HepG2 (cell line): ENCODE data around the gene HOMEZ. TPM values are rescaled to one million over a fixed set of nuclear protein-coding genes. Genes with fewer than 3 reads are reported as not detected.

ENCODE experiments used
- ATRX ChIP-seq: sonication (generic); formaldehyde crosslinking; IDR thresholded peaks from 2 replicates; pipeline ENCODE4 v1.4.0; 2020; ENCODE audit warnings: missing genetic modification reagents, borderline replicate concordance
- HMG20A ChIP-seq: IDR thresholded peaks from 2 replicates; pipeline ENCODE4 v1.6.1; 2016; ENCODE audit warnings: borderline replicate concordance
- HMGA1 ChIP-seq: sonication (generic); formaldehyde crosslinking; conservative IDR thresholded peaks from 2 replicates; pipeline ENCODE4 v1.4.0; 2020; ENCODE audit warnings: missing genetic modification reagents
- MAFG ChIP-seq: sonication (generic); formaldehyde crosslinking; IDR thresholded peaks from 2 replicates; pipeline ENCODE4 v1.5.1; 2020; ENCODE audit warnings: mild to moderate bottlenecking, missing genetic modification reagents
- MEF2D ChIP-seq: sonication (generic); formaldehyde crosslinking; IDR thresholded peaks from 2 replicates; pipeline ENCODE4 v1.5.1; 2020; ENCODE audit warnings: mild to moderate bottlenecking, missing genetic modification reagents
- MZF1 ChIP-seq: sonication (generic); formaldehyde crosslinking; IDR thresholded peaks from 2 replicates; pipeline ENCODE4 v1.8.1; 2023; ENCODE audit warnings: mild to moderate bottlenecking, missing genetic modification reagents, borderline replicate concordance
- PHF8 ChIP-seq: sonication (generic); formaldehyde crosslinking; IDR thresholded peaks from 2 replicates; pipeline ENCODE4 v1.5.0; 2020; ENCODE audit warnings: missing genetic modification reagents
- PRPF4 ChIP-seq: fragments of 200-400 bp; formaldehyde crosslinking; IDR thresholded peaks from 2 replicates; pipeline ENCODE4 v1.6.1; 2016; ENCODE audit warnings: low read length, low read depth; ENCODE audit not compliant: poor library complexity, severe bottlenecking
- SETDB1 ChIP-seq: sonication (generic); formaldehyde crosslinking; IDR thresholded peaks from 2 replicates; pipeline ENCODE4 v1.5.1; 2020; ENCODE audit warnings: missing genetic modification reagents, mild to moderate bottlenecking, borderline replicate concordance
- ZBTB38 ChIP-seq: sonication (generic); formaldehyde crosslinking; IDR thresholded peaks from 2 replicates; pipeline ENCODE4 v1.5.1; 2020; ENCODE audit warnings: mild to moderate bottlenecking, missing genetic modification reagents
- ZBTB42 ChIP-seq: sonication (generic); formaldehyde crosslinking; IDR thresholded peaks from 2 replicates; pipeline ENCODE4 v1.5.0; 2020; ENCODE audit warnings: mild to moderate bottlenecking, missing genetic modification reagents
- ZFP36 ChIP-seq: fragments of 150-350 bp; IDR thresholded peaks from 2 replicates; pipeline ENCODE4 v1.6.1; 2018; ENCODE audit warnings: borderline replicate concordance, low read length, low read depth; ENCODE audit not compliant: partially characterized antibody
- ZNF224 ChIP-seq: sonication (generic); formaldehyde crosslinking; IDR thresholded peaks from 2 replicates; pipeline ENCODE4 v1.5.0; 2020; ENCODE audit warnings: mild to moderate bottlenecking, missing genetic modification reagents
- ZNF337 ChIP-seq: sonication (generic); formaldehyde crosslinking; IDR thresholded peaks from 2 replicates; pipeline ENCODE4 v1.5.1; 2020; ENCODE audit warnings: missing genetic modification reagents, low read depth, mild to moderate bottlenecking, borderline replicate concordance
- ZNF33B ChIP-seq: sonication (generic); formaldehyde crosslinking; IDR thresholded peaks from 2 replicates; pipeline ENCODE4 v1.5.1; 2020; ENCODE audit warnings: mild to moderate bottlenecking, missing genetic modification reagents
- ZNF460 ChIP-seq: sonication (generic); formaldehyde crosslinking; IDR thresholded peaks from 2 replicates; pipeline ENCODE4 v1.5.1; 2020; ENCODE audit warnings: missing genetic modification reagents, mild to moderate bottlenecking, borderline replicate concordance
- ZNF850 ChIP-seq: sonication (generic); formaldehyde crosslinking; conservative IDR thresholded peaks from 2 replicates; pipeline ENCODE4 v1.9.0; 2021; ENCODE audit warnings: mild to moderate bottlenecking, missing genetic modification reagents
- ZSCAN12 ChIP-seq: sonication (generic); formaldehyde crosslinking; IDR thresholded peaks from 2 replicates; pipeline ENCODE4 v1.9.0; 2021; ENCODE audit warnings: mild to moderate bottlenecking, missing genetic modification reagents
- polyA plus RNA-seq, 8 experiments: library from polyadenylated mRNA; depleted of rRNA in 3 of 8; stranded (reverse) in 7 of 8; unstranded in 1 of 8; fragments of >200 nt; fragmentation: Illumina TruSeq in 4 of 8; extraction: Trizol in 4 of 8; gene quantifications; 2 replicates each; pipeline versions ENCODE4 v1.2.1 to v1.2.3, GENCODE V29; 2011 to 2016; ENCODE audit warnings: low read depth in 4 of 8, missing spikeins in 1 of 8, mixed read lengths in 1 of 8; ENCODE audit not compliant: insufficient read depth in 1 of 8
- total RNA-seq, 5 experiments: library from RNA; depleted of rRNA; stranded (reverse); fragments of >200 nt; fragmentation: Illumina TruSeq; extraction: Trizol; gene quantifications; 2 replicates each; pipeline ENCODE4 v1.2.3, GENCODE V29; 2016; ENCODE audit warnings: low read depth in 1 of 5
- TF ChIP-seq, protein P1 (sequence below): sonication (generic); formaldehyde crosslinking; IDR thresholded peaks from 2 replicates; pipeline ENCODE4 v1.5.0; 2020; ENCODE audit warnings: mild to moderate bottlenecking, low read depth, missing genetic modification reagents, borderline replicate concordance
- TF ChIP-seq, protein P2 (sequence below): sonication (generic); formaldehyde crosslinking; IDR thresholded peaks from 2 replicates; pipeline ENCODE4 v1.5.0; 2020; ENCODE audit warnings: missing genetic modification reagents
- TF ChIP-seq, protein P3 (sequence below): IDR thresholded peaks from 2 replicates; pipeline ENCODE4 v1.6.1; 2016; ENCODE audit warnings: low read depth, borderline replicate concordance
- TF ChIP-seq, protein P4 (sequence below): sonication (generic); formaldehyde crosslinking; IDR thresholded peaks from 2 replicates; pipeline ENCODE4 v1.4.0; 2020; ENCODE audit warnings: mild to moderate bottlenecking, missing genetic modification reagents

HOMEZ gene
- total and polyA plus RNA-seq, 2 of the 13 experiments (the other 11 are each of a cell fraction or from before 2014, with no cell fraction given), result 14.5 to 31.8 TPM

DNA sequence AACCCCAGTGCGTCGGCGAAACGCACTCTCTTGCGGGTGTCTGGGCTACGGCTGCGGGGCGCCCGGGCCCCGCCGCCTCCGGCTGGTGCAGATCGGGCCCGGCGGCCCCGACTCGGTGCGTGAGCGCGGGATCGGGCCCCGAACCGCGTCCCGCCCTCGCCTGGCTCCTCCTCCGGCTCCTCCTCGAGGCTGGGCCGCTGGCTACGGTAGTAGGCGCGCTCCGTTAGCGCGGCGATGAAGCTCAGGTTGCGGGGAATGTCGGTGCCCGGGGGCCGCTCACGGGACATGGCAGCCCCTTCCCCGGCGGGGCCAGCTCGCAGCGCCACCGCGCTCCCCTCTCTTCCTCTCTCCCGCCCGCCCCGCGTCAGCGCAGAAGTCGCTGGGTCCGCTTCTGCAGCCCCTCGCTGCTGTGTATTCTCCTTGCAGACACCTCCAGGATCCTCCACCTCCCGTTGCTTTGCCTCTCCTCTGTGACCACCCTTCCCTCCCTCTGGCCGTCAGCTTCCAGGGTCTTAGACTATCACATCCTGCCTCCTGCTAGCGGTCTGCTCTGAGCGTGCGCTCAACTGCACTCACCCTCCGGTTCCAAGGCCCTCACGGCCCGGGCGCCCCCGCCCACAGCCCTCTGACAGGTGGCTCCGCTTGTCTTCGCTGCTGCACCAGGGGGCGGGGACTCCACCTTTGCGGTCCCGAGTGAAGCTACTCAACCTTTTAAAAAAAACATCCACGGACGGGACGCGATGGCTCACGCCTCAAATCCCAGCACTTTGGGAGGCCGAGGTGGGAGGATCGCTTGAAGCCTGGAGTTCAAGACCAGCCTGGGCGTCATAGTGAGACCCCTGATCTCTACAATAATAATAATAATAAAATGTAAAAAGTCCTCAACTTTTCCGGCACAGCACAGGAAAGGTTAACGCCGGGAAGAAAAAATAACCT, 16.6 kb upstream of the HOMEZ start, which contains the start of gene PPP1R3E (continued):
- TF ChIP-seq ZSCAN12 (CRISPR knock-in tag) (peak; percentile 84; the same call in 1 of the 2 replicates), HMGA1 (no peak), MZF1 (CRISPR knock-in tag) (peak; percentile 96), ZNF850 (no peak), ZNF33B (CRISPR knock-in tag) (peak; percentile 80; the same call in 1 of the 2 replicates), ZBTB42 (CRISPR knock-in tag) (0 out of 2 replicates have a peak, but pooled peaks have one; percentile 85), MEF2D (CRISPR knock-in tag) (peak; percentile 72), HMG20A (peak; percentile 46; the same call in 1 of the 2 replicates), ZNF224 (peak; percentile 5; the same call in 1 of the 2 replicates), MAFG (CRISPR knock-in tag) (no peak), ATRX (CRISPR knock-in tag) (no peak; the same call in 1 of the 2 replicates), ZFP36 (no peak), SETDB1 (CRISPR knock-in tag) (no peak), PRPF4 (no peak), ZNF337 (no peak), ZNF460 (CRISPR knock-in tag) (no peak), PHF8 (CRISPR knock-in tag) (peak; percentile 53), ZBTB38 (CRISPR knock-in tag) (peak; percentile 66)
- TF ChIP-seq, protein P1, sequence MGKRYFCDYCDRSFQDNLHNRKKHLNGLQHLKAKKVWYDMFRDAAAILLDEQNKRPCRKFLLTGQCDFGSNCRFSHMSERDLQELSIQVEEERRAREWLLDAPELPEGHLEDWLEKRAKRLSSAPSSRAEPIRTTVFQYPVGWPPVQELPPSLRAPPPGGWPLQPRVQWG (CRISPR knock-in tag), result no peak
- TF ChIP-seq, protein P2, sequence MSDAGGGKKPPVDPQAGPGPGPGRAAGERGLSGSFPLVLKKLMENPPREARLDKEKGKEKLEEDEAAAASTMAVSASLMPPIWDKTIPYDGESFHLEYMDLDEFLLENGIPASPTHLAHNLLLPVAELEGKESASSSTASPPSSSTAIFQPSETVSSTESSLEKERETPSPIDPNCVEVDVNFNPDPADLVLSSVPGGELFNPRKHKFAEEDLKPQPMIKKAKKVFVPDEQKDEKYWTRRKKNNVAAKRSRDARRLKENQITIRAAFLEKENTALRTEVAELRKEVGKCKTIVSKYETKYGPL (CRISPR knock-in tag), result 0 out of 2 replicates have a peak, but pooled peaks have one; percentile 52
- TF ChIP-seq, protein P3, sequence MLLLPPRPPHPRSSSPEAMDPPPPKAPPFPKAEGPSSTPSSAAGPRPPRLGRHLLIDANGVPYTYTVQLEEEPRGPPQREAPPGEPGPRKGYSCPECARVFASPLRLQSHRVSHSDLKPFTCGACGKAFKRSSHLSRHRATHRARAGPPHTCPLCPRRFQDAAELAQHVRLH (CRISPR knock-in tag), result peak; percentile 95
- TF ChIP-seq, protein P4, sequence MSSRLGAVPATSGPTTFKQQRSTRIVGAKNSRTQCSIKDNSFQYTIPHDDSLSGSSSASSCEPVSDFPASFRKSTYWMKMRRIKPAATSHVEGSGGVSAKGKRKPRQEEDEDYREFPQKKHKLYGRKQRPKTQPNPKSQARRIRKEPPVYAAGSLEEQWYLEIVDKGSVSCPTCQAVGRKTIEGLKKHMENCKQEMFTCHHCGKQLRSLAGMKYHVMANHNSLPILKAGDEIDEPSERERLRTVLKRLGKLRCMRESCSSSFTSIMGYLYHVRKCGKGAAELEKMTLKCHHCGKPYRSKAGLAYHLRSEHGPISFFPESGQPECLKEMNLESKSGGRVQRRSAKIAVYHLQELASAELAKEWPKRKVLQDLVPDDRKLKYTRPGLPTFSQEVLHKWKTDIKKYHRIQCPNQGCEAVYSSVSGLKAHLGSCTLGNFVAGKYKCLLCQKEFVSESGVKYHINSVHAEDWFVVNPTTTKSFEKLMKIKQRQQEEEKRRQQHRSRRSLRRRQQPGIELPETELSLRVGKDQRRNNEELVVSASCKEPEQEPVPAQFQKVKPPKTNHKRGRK, result no peak; the same call in 1 of the 2 replicates
